HepG2 (cell line): ENCODE results near the gene ATRN.

Source experiments
- ARHGAP35 ChIP-seq: sonication (generic); formaldehyde crosslinking; IDR thresholded peaks from 2 replicates; pipeline ENCODE4 v1.9.0; 2022; ENCODE audit warnings: mild to moderate bottlenecking, inconsistent platforms, moderate library complexity, missing genetic modification reagents, borderline replicate concordance
- CTCF ChIP-seq: sonication (generic); formaldehyde crosslinking; IDR thresholded peaks from 2 replicates; pipeline ENCODE4 v1.5.0; 2020; ENCODE audit warnings: mild to moderate bottlenecking, missing genetic modification reagents, moderate library complexity
- NBN ChIP-seq: fragments of 450-650 bp; conservative IDR thresholded peaks from 2 replicates; pipeline ENCODE4 v1.6.1; 2017
- TAF1 ChIP-seq: sonication (generic); formaldehyde crosslinking; IDR thresholded peaks from 2 replicates; pipeline ENCODE4 v1.4.0; 2020; ENCODE audit warnings: missing genetic modification reagents
- ZNF24 ChIP-seq: fragments of 450-650 bp; IDR thresholded peaks from 2 replicates; pipeline ENCODE4 v1.6.1; 2017; ENCODE audit warnings: antibody characterized with exemption, mild to moderate bottlenecking
- ZNF333 ChIP-seq: sonication (generic); formaldehyde crosslinking; IDR thresholded peaks from 2 replicates; pipeline ENCODE4 v1.4.0; 2020; ENCODE audit warnings: mild to moderate bottlenecking, missing genetic modification reagents, borderline replicate concordance
- ZNF639 ChIP-seq: conservative IDR thresholded peaks from 2 replicates; pipeline ENCODE4 v1.6.1; 2018; ENCODE audit warnings: missing genetic modification reagents

GRCh38 chr20:3421985-3422384, 48.8 kb upstream of the ATRN start:
- no peak for TF ChIP-seq TAF1 (CRISPR knock-in tag)
- TF ChIP-seq NBN: no peak
- TF ChIP-seq CTCF (CRISPR knock-in tag): no peak
- no peak for TF ChIP-seq ZNF333
- no peak for TF ChIP-seq ARHGAP35 (CRISPR knock-in tag)
- TF ChIP-seq ZNF639 (CRISPR knock-in tag): no peak
- no peak for TF ChIP-seq ZNF24
